GM13976 (cell line): ENCODE measurements around the gene SFSWAP.

Experiments used
- DNase-seq: peaks from one replicate; pipeline ENCODE4 v3.0.0; 2012; ENCODE audit warnings: low spot score
- in situ Hi-C: fragments of 300-500 bp; cut with MboI; formaldehyde crosslinking; loops from one replicate; pipeline ENCODE4 v1.12.0; 2022; ENCODE audit warnings: low sequenced_read_pairs, mixed read lengths, inconsistent platforms; ENCODE audit not compliant: unreplicated experiment
- TF ChIP-seq, protein P1 (sequence below): IDR thresholded peaks from 2 replicates; pipeline ENCODE4 v1.5.1; 2012; ENCODE audit warnings: borderline replicate concordance, mild to moderate bottlenecking; ENCODE audit not compliant: insufficient read depth; ENCODE audit errors: extremely low read depth, missing control alignments, control extremely low read depth

The SFSWAP gene

DNA sequence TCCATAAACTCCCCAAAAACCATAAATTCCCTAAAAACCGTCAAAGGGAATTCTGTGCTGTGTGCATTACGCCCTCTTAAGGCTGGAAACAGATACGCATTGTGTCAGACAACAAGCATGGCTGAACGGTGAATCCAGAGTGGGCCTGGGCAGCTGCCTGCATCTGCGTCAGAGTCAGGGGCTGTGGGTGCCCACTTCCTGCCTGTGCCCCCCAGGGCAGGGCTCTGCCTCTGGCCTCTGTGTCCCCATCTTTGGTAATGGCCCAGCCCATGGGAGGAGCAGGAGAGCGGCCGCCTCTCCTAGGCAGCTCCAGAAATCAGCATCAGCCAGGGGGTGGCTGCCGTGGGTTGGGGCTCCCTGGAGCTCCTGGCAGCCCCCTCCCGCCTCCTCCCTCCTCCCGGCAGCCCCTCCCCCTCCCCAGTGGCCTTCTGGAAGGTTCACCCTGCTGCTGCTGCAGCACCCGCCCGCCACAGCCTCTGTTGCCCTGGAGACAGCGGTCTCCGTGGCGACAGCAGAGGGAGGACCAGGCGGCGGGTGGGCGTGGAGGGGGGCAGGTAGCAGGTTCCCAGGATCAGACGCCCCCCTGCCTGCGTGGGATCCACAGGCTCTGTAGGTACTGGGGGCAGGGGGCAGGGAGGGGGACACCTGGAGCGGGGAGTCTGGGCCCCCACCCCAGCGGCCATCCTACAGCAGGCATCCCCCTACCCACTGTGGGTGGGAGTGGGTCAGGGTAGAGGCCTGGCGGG lies 123.2 kb downstream of the SFSWAP start:
- in situ Hi-C loops = no loop called here
- DNase-seq = no peak
- TF ChIP-seq, protein P1, sequence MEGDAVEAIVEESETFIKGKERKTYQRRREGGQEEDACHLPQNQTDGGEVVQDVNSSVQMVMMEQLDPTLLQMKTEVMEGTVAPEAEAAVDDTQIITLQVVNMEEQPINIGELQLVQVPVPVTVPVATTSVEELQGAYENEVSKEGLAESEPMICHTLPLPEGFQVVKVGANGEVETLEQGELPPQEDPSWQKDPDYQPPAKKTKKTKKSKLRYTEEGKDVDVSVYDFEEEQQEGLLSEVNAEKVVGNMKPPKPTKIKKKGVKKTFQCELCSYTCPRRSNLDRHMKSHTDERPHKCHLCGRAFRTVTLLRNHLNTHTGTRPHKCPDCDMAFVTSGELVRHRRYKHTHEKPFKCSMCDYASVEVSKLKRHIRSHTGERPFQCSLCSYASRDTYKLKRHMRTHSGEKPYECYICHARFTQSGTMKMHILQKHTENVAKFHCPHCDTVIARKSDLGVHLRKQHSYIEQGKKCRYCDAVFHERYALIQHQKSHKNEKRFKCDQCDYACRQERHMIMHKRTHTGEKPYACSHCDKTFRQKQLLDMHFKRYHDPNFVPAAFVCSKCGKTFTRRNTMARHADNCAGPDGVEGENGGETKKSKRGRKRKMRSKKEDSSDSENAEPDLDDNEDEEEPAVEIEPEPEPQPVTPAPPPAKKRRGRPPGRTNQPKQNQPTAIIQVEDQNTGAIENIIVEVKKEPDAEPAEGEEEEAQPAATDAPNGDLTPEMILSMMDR = peak; percentile 25

DNA sequence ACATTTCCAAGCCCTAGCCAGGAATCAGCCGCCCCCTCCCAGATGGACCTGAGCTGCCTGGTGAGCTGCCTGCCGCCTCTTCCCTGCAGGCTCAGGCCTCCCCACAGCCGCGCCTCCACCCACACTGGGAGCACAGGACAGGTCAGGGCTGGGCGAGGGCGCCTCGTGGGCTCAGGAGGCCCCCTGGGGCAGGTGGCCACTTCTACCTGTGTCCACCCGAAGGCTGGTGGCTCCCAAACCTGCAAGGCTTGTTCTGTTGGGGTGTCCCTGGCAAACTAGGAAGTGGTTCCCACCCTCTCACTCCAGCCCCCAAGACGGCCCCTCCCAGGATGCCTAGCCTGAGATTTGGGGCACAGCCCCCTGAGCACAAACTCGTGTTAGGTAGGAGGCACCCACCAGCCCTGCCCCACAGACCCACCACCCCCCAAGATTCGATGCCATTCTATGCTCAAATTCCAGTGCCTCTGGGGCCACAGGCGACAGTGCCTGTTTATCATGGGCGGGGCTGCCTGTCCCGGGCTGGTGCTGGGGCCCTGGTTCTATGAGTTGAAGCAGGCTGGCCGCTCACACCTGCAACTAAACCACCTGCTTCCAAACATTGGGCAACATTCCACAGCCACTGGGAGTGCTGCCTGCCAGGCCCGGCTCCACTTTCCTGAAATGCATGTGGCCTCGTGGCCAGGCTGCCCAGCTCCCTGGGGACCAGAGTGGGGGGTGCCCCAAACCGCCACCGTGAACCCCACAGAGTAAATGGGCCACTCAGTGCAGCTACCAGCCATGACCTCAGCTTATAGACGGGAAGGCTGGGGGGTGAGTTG lies 124.1 kb downstream of the SFSWAP start:
- TF ChIP-seq, protein P1 = no peak
- in situ Hi-C loops = no loop called here
- no peak for DNase-seq

DNA sequence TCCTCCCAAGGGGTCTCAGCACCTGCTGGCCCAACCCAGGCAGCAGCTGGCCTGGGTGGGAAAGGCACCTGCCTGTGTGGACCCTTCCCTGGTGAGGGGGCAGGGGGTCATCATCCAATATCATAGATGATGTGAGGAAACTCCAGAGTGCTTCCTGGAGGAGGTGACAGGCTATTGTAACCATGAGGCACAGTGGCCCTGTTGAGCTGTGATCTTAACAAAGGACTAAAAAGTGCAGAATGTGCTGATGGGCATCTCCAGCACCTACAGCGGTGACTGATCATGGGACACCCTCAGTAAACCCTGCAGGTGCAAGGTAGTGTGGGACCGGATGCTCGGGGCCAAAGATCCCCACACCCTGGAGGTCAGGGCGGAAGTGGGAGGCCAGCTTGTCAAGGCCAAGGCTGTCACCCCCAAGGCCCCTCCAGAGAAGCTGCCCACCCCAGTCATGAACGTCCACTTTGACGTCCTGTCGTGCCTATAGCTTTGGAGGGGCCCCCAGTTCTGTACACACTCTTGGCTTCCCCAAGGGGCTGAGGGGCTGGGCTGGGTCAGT lies 124.8 kb downstream of the SFSWAP start:
- DNase-seq = no peak
- TF ChIP-seq, protein P1 = no peak
- in situ Hi-C loops = no loop called here

DNA sequence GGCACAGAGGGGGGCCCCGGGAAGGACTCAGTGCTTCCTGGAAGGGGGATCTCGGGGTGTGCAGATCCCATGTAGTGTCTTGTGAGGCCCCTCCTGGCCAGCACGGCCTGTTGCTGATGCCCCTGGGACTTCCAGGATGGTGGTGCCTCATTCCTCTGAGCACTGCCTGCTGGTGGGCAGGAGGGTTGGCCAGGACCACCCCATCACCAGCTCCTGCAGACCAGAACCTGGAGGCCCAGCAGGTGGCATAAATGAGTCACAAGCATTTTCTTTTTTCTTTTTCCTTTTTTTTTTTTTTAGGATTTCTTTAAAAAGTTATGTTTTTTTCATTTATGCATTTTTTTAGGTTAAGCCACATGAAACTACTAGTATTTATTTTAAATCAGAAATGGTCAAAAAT lies 125.3 kb downstream of the SFSWAP start:
- no peak for DNase-seq
- TF ChIP-seq, protein P1 = peak; percentile 30
- in situ Hi-C loops = no loop called here

DNA sequence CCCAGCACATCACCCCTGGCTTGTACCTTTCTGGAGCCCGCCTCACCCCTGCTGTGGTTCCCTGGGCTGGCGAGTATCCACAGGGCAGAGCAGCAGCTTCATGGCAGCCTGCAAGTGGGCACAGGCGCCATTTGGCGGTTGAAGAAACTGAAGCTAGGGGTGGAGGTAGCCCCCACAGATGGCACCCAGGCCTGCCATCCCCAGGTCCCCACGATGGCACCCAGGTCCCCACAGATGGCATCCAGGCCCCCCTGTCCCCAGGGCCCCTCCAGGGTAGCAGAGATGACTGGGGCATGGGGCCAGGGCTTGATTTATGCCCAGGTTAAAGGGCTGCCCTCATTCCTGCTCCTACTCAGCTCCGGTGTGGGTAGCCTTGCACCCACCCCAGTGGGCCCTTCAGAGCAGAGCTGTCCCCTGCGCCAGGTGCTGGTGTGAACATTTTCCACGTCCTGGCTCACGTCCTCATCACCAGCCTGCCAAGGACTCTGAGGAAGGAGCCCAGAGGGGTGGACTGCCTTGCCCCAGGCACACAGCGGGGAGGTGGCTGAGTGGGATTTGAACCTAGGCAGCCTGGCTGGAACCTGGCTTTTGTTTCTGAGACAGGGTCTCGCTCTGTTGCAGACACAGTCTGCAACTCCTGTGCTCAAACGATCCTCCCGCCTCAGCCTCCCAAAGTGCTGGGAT lies 126.0 kb downstream of the SFSWAP start:
- no peak for DNase-seq
- TF ChIP-seq, protein P1 = no peak
- in situ Hi-C loops = no loop called here

DNA sequence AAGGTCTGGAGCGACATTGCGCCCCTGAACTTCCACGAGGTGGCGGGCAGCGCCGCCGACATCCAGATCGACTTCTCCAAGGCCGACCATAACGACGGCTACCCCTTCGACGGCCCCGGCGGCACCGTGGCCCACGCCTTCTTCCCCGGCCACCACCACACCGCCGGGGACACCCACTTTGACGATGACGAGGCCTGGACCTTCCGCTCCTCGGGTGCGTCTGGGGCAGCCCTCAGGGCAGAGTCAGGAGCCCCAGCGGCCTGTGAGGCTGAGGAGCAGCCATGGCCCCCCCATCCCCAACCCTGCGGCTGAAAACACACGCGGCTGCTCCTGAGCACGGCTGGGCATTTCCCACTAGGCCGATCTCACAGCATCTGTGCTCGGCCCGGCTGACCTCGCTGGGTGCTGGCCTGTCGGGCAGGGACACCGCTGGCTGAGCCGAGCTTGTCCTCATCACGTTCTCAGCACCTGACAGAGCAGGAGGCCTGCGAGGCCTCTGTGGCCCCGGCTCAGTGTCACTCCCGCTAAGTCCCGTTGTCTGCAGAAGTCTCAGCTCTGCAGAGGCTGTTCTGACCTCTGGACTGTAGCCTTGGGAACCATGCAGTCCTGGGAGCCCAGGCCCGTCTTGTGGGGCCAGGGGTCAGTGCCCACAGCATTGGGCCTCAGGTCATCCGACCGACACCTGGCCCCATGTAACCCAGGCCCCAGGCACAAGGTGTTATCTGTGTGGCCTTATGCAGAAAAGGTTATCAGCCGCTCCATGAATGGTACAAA lies 129.9 kb downstream of the SFSWAP start:
- in situ Hi-C loops = no loop called here
- DNase-seq = no peak

More for the DNA sequence above, 129.9 kb downstream of the SFSWAP start:
- TF ChIP-seq, protein P1 = no peak
